Lung (tissue), 12 donors: Measurements from ENCODE around the gene RASA3. TPM values are rescaled to one million over a fixed set of nuclear protein-coding genes. Genes with fewer than 3 reads are reported as not detected.

Experiments used
- ATAC-seq: fragments of 200-7000 bp; cut with Tn5 transposase; one replicate; pipeline ENCODE4 v1.9.1; 2020; ENCODE audit warnings: moderate number of reproducible peaks; ENCODE audit not compliant: insufficient read depth, low FRiP score
- DNase-seq, 3 donors: peaks; one replicate each; pipeline ENCODE4 v3.0.0-alpha.2; 2013 to 2017
- H3K27ac ChIP-seq, 2 donors: one replicate each; pipeline ENCODE4 v1.5.1; 2013; ENCODE audit warnings: mild to moderate bottlenecking in 2 of 2, moderate library complexity in 2 of 2, control low read depth in 1 of 2, inconsistent platforms in 1 of 2, low read depth in 1 of 2, low read length in 1 of 2
- H3K27me3 ChIP-seq, 3 donors: one replicate each; pipeline ENCODE4 v1.5.1; 2013; ENCODE audit warnings: low read length in 2 of 3; ENCODE audit not compliant: control insufficient read depth in 3 of 3, insufficient read depth in 3 of 3
- H3K36me3 ChIP-seq, 4 donors: one replicate each; pipeline ENCODE4 v1.5.1; 2013; ENCODE audit warnings: low read length in 4 of 4, mild to moderate bottlenecking in 1 of 4, moderate library complexity in 1 of 4; ENCODE audit not compliant: control insufficient read depth in 4 of 4, insufficient read depth in 4 of 4
- H3K4me1 ChIP-seq, 5 donors: one replicate each; pipeline ENCODE4 v1.5.1; 2013; ENCODE audit warnings: low read length in 5 of 5, mild to moderate bottlenecking in 2 of 5, moderate library complexity in 1 of 5; ENCODE audit not compliant: control insufficient read depth in 5 of 5, insufficient read depth in 5 of 5
- H3K4me3 ChIP-seq: one replicate; pipeline ENCODE4 v1.5.1; 2013; ENCODE audit warnings: mild to moderate bottlenecking, control low read depth, moderate library complexity
- H3K9ac ChIP-seq, 2 donors: one replicate each; pipeline ENCODE4 v1.5.1; 2013; ENCODE audit warnings: low read length in 2 of 2, control low read depth in 1 of 2; ENCODE audit not compliant: insufficient read depth in 1 of 2
- H3K9me3 ChIP-seq, 4 donors: one replicate each; pipeline ENCODE4 v1.5.1; 2013; ENCODE audit warnings: low read length in 3 of 4, mild to moderate bottlenecking in 1 of 4, moderate library complexity in 1 of 4; ENCODE audit not compliant: control insufficient read depth in 4 of 4, insufficient read depth in 3 of 4
- WGBS, 2 donors: extraction: QIAGEN DNeasy Blood & Tissue Kit; methylation state at CpG; one replicate each; pipeline ENCODE4 v1.1.7; 2013; 5-methylcytosine and 5-hydroxymethylcytosine counted together
- polyA plus RNA-seq, 2 donors: library from polyadenylated mRNA; stranded (reverse); fragments of 200-250 nt; gene quantifications; one replicate each; pipeline ENCODE4 v1.2.1, GENCODE V29; 2013
- total RNA-seq, 2 donors: library from RNA; depleted of rRNA in 1 of 2; stranded (reverse); fragments of >200 nt in 1 of 2; gene quantifications; one replicate each; pipeline ENCODE4 v1.2.1, GENCODE V29; 2014 to 2021
- TF ChIP-seq, protein P1 (sequence below): IDR thresholded peaks from 2 replicates; pipeline ENCODE4 v1.5.1; 2012; ENCODE audit warnings: mild to moderate bottlenecking; ENCODE audit errors: control extremely low read depth, extremely low read depth
- donor health status: control.
- donor health status: control.
- donor health status: Bipolar disorder and iron deficiency.
- donor health status: healthy.
- donor health status: DM: yes; HTN: yes; CAD: no.

RASA3 gene
- total and polyA plus RNA-seq, 4 donors = 7.4 to 22.8 (median 16.2) TPM

DNA sequence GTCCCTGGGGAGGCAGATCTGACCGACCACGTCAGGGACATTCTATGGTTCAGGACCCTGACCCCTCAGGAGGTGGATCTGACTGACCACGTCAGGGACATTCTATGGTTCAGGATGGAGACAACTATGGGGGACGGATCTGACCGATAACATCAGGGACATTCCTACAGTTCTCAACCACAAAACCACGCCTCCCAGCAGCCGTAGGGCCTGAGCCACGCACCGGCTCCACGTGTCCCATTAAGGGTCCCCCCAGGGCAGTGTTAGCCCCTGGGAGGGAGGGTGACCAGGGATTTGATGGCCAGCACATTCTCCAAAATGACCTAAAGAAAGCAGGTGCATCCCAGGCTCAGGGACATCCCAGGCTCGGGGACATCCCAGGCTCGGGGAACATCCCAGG lies 109.5 kb downstream of the RASA3 start:
- WGBS, 2 donors = 89 to 94% methylated on average over 12 of the region's 12 CpGs
- H3K9ac ChIP-seq = no peak overlapping the region
- H3K36me3 ChIP-seq = peaks cover 0 to 44% (median 6%) of the 10 kb centered on the region in 4 donors
- peaks cover 0 to 28% (median 12%) of the 10 kb centered on the region in 5 donors for H3K4me1 ChIP-seq
- TF ChIP-seq, protein P1, sequence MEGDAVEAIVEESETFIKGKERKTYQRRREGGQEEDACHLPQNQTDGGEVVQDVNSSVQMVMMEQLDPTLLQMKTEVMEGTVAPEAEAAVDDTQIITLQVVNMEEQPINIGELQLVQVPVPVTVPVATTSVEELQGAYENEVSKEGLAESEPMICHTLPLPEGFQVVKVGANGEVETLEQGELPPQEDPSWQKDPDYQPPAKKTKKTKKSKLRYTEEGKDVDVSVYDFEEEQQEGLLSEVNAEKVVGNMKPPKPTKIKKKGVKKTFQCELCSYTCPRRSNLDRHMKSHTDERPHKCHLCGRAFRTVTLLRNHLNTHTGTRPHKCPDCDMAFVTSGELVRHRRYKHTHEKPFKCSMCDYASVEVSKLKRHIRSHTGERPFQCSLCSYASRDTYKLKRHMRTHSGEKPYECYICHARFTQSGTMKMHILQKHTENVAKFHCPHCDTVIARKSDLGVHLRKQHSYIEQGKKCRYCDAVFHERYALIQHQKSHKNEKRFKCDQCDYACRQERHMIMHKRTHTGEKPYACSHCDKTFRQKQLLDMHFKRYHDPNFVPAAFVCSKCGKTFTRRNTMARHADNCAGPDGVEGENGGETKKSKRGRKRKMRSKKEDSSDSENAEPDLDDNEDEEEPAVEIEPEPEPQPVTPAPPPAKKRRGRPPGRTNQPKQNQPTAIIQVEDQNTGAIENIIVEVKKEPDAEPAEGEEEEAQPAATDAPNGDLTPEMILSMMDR = no peak
- H3K4me3 ChIP-seq = no peak overlapping the region
- DNase-seq = no peak
- ATAC-seq = no peak
- no peaks in the 10 kb centered on the region for H3K9me3 ChIP-seq
- H3K27me3 ChIP-seq = no peaks in the 10 kb centered on the region
- no peak overlapping the region for H3K27ac ChIP-seq

DNA sequence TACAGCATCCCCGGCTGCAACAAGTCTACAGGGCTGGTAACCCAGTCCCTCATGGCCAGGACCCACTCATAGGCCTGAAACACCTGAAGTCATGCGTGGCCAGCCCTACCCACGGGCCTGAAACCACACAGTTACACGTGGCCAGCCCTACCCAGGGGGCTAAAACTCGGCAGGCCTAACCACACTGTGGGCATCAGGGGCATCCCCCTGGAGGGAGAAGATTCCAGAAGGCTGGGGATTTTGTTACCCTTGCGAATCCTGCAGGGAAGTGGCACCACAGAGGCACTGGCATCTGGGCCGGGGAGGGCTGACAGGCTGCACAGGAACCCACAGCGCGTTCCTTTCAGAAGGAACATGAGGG lies 110.1 kb downstream of the RASA3 start:
- ATAC-seq = no peak
- Histone ChIP-seq H3K27me3 (no peaks in the 10 kb centered on the region), H3K4me3 (no peak overlapping the region), H3K36me3 (peaks cover 0 to 48% (median 6%) of the 10 kb centered on the region in 4 donors), H3K4me1 (peaks cover 0 to 22% (median 7%) of the 10 kb centered on the region in 5 donors), H3K9ac (no peak overlapping the region), H3K9me3 (no peaks in the 10 kb centered on the region), H3K27ac (no peak overlapping the region)
- no peak for DNase-seq
- 83 to 85% methylated on average over 9 of the region's 9 CpGs for WGBS, 2 donors
- TF ChIP-seq, protein P1 = no peak

DNA sequence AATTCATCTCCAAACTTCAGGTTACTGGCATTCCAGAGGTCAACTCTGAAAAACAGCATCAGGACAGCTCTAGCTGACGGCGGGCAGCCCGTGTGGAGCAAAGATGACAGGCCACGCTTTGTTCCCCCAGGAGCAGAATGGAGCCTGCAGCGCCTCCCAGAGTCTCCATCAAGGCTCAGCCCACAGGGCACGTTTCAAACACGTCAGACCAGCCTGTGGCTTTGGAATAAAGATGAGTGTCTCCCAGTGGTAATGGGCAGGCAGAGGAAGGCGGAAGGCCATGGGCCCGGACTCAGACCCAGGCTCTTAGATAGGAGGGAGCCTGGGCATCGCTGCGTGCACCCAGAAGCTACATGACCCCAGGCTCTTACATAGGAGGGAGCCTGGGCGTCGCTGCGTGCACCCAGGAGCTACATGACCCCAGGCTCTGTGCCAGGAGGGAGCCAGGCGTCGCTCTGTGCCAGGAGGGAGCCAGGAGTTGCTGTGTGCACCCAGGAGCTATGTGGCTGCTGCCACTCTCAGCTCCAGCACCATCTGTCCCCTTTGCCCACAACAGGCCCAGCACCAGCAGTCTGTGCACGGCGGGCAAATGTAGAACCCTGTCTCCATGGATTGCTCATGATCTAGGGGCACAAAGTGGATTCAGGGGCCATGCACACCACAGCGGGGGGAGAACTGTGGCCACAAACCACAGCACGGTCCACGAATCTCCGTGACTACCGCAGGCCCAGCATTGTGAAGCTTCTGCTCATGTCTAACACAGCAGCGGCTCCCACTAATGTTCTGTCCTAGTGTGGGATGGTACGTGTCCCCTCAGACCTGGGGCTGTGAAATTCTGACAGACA lies 110.7 kb downstream of the RASA3 start:
- 86 to 89% methylated on average over 24 to 25 of the region's 25 CpGs for WGBS, 2 donors
- DNase-seq (no peak), ATAC-seq (no peak)
- Histone ChIP-seq H3K27ac (no peak overlapping the region), H3K4me3 (no peak overlapping the region), H3K4me1 (peaks cover 0 to 16% (median 3%) of the 10 kb centered on the region in 5 donors), H3K9ac (no peak overlapping the region), H3K9me3 (no peaks in the 10 kb centered on the region), H3K36me3 (peaks cover 0 to 52% (median 6%) of the 10 kb centered on the region in 4 donors), H3K27me3 (no peaks in the 10 kb centered on the region)
- TF ChIP-seq, protein P1 = no peak
